SK-N-SH treated with all-trans-retinoic acid at 6 μM for 48 hours (cell line): ENCODE measurements around the gene EDARADD.

ENCODE experiments used
- ATAC-seq: fragments of 200-7000 bp; cut with Tn5 transposase; 3 replicates; pipeline ENCODE4 v1.9.1; 2020; ENCODE audit warnings: mild to moderate bottlenecking, moderate library complexity
- CSRNP3 ChIP-seq: fragments of 250-450 bp; sonication (Bioruptor Pico); IDR thresholded peaks from 2 replicates; pipeline ENCODE4 v1.5.1; 2021; ENCODE audit warnings: mild to moderate bottlenecking, moderate library complexity
- ZC3H10 ChIP-seq: fragments of 250-450 bp; sonication (Bioruptor Pico); IDR thresholded peaks from 2 replicates; pipeline ENCODE4 v1.5.1; 2021; ENCODE audit warnings: mild to moderate bottlenecking, moderate library complexity
- ZNF8 ChIP-seq: fragments of 450-650 bp; formaldehyde crosslinking; IDR thresholded peaks from 2 replicates; pipeline ENCODE4 v1.5.0; 2020; ENCODE audit warnings: mild to moderate bottlenecking, moderate library complexity

EDARADD gene

GRCh38 chr1:236534151-236534651 lies 140.1 kb downstream of the EDARADD start:
- ATAC-seq: peak; percentile 70
- no peak for TF ChIP-seq ZNF8 (CRISPR knock-in tag)
- no peak for TF ChIP-seq CSRNP3 (CRISPR knock-in tag)
- no peak for TF ChIP-seq ZC3H10 (CRISPR knock-in tag)
